GM21619 (cell line): ENCODE data around the gene ITGAL.

Experiments used
- ATAC-seq: cut with Tn5 transposase; IDR thresholded peaks from one replicate; pipeline ENCODE4 v1.9.1; 2021; ENCODE audit not compliant: unreplicated experiment

The ITGAL gene

GRCh38 chr16:30541502-30542329 lies 69.2 kb downstream of the ITGAL start:
- no peak for ATAC-seq

GRCh38 chr16:30543067-30543466 lies 70.5 kb downstream of the ITGAL start:
- ATAC-seq: no peak

- ATAC-seq: no peak
These were observed 73.6 kb downstream of the ITGAL start for GRCh38 chr16:30546115-30546514.

GRCh38 chr16:30548416-30549253 lies 76.1 kb downstream of the ITGAL start:
- no peak for ATAC-seq

GRCh38 chr16:30551781-30552180 lies 79.2 kb downstream of the ITGAL start:
- no peak for ATAC-seq

- no peak for ATAC-seq
These were observed 80.4 kb downstream of the ITGAL start for GRCh38 chr16:30552956-30553355.

- ATAC-seq: no peak
These were observed 80.9 kb downstream of the ITGAL start for GRCh38 chr16:30553393-30553899.

GRCh38 chr16:30554557-30555314 lies 82.2 kb downstream of the ITGAL start:
- ATAC-seq: no peak

GRCh38 chr16:30555315-30556124 lies 83.0 kb downstream of the ITGAL start:
- ATAC-seq: no peak

- ATAC-seq: no peak
These were observed 83.6 kb downstream of the ITGAL start for GRCh38 chr16:30556125-30556473.

GRCh38 chr16:30557707-30557956 lies 85.1 kb downstream of the ITGAL start:
- peak; percentile 14 for ATAC-seq

GRCh38 chr16:30557957-30558788 lies 85.6 kb downstream of the ITGAL start, which contains the start of gene ZNF764:
Gene ZNF764 (minus strand): TSS chr16:30558374. CDS start chr16:30558182, 192 bp downstream.
- ATAC-seq: peak; percentile 86

GRCh38 chr16:30558789-30559377 lies 86.3 kb downstream of the ITGAL start:
- no peak for ATAC-seq

- no peak for ATAC-seq
These were observed 87.1 kb downstream of the ITGAL start for GRCh38 chr16:30559690-30560089.

- ATAC-seq: no peak
These were observed 88.7 kb downstream of the ITGAL start for GRCh38 chr16:30561089-30561816.

GRCh38 chr16:30562021-30562420 lies 89.5 kb downstream of the ITGAL start:
- no peak for ATAC-seq

GRCh38 chr16:30565526-30565925 lies 93.0 kb downstream of the ITGAL start:
- ATAC-seq: no peak

GRCh38 chr16:30565984-30566383 lies 93.4 kb downstream of the ITGAL start:
- ATAC-seq: no peak

GRCh38 chr16:30566531-30566930 lies 94.0 kb downstream of the ITGAL start:
- no peak for ATAC-seq
